Pancreas (tissue), 10 donors: Measurements from ENCODE around the gene MRPS18A. TPM values are rescaled to one million over a fixed set of nuclear protein-coding genes. Genes with fewer than 3 reads are reported as not detected.
A peak's percentile ranks its signal among the peaks of the same experiment; 100 is the strongest.

ENCODE experiments used
- ATAC-seq, 4 donors: fragments of 200-7000 bp; cut with Tn5 transposase; one replicate each; pipeline versions ENCODE4 v1.8.0 to v1.9.1; 2020; ENCODE audit warnings: mild to moderate bottlenecking in 4 of 4, moderate library complexity in 4 of 4
- DNase-seq, 6 donors: peaks; one replicate each; pipeline ENCODE4 v3.0.0-alpha.2; 2020
- FAIRE-seq: peaks from 2 replicates; lab custom pipeline; 2012; peaks lifted over from hg19 to GRCh38; lab: Jason Lieb, UNC
- H3K27ac ChIP-seq, 4 donors: fragments of 200-600 bp; sonication (generic); 1 replicate in 3 of 4; 2 replicates in 1 of 4; pipeline versions ENCODE4 v1.5.0 to v1.8.0; 2020
- H3K27me3 ChIP-seq, 4 donors: fragments of 200-600 bp; one replicate each; pipeline ENCODE4 v1.8.0; 2021
- H3K36me3 ChIP-seq, 3 donors: fragments of 200-600 bp; sonication (generic) in 1 of 3; one replicate each; pipeline versions ENCODE4 v1.5.0 to v1.8.0; 2020 to 2021
- H3K4me1 ChIP-seq, 3 donors: fragments of 200-600 bp; one replicate each; pipeline ENCODE4 v1.8.0; 2021
- H3K4me3 ChIP-seq, 4 donors: fragments of 200-600 bp; sonication (generic) in 2 of 4; one replicate each; pipeline versions ENCODE4 v1.5.0 to v1.8.0; 2020 to 2021
- H3K9me3 ChIP-seq, 4 donors: fragments of 200-600 bp; one replicate each; pipeline ENCODE4 v1.8.0; 2021
- WGBS, 2 donors: extraction: QIAGEN DNeasy Blood & Tissue Kit; methylation state at CpG; one replicate each; pipeline ENCODE4 v1.1.7; 2013; 5-methylcytosine and 5-hydroxymethylcytosine counted together
- intact Hi-C, 3 donors: fragments of 100-400 bp; cut with DNase I; formaldehyde crosslinking; loops; one replicate each; pipeline versions ENCODE4 v1.11.1 to v1.14.2; 2022
- polyA plus RNA-seq, 2 donors: library from polyadenylated mRNA; stranded (reverse); fragments of 200-250 nt; gene quantifications; one replicate each; pipeline ENCODE4 v1.2.3, GENCODE V29; 2013
- total RNA-seq, 6 donors: library from RNA; stranded (reverse); fragmentation: NEBNext Ultra II Directional in 4 of 6; extraction: Animal tissue kit (Norgen Biotek cat#: 25700) in 4 of 6; gene quantifications; one replicate each; pipeline versions ENCODE4 v1.2.1 to v1.2.4, GENCODE V29; 2021 to 2023
- TF ChIP-seq, protein P1 (sequence below), 4 donors: fragments of 200-600 bp; sonication (generic) in 3 of 4; IDR thresholded peaks; one replicate each; pipeline versions ENCODE4 v1.5.0 to v1.8.0; 2021; ENCODE audit warnings: antibody characterized with exemption in 4 of 4
- donor health status: healthy with polysubstance abuse.
- donor health status: DM: no; HTN: no; CAD: no; lungs with moderate emphysema.
- donor health status: DM: no; HTN: no; CAD: no.
- donor health status: control.
- donor health status: control.
- donor health status: Bipolar disorder and iron deficiency.
- donor health status: DM: yes; HTN: yes; CAD: no.
- donor health status: DM: no; HTN: no; CAD: no.
- donor health status: DM: no; HTN: no; CAD: no.
- donor health status: DM: yes; HTN: yes; CAD: no.

The MRPS18A gene
- total and polyA plus RNA-seq, 8 donors: 10.9 to 24.6 (median 15.7) TPM

DNA sequence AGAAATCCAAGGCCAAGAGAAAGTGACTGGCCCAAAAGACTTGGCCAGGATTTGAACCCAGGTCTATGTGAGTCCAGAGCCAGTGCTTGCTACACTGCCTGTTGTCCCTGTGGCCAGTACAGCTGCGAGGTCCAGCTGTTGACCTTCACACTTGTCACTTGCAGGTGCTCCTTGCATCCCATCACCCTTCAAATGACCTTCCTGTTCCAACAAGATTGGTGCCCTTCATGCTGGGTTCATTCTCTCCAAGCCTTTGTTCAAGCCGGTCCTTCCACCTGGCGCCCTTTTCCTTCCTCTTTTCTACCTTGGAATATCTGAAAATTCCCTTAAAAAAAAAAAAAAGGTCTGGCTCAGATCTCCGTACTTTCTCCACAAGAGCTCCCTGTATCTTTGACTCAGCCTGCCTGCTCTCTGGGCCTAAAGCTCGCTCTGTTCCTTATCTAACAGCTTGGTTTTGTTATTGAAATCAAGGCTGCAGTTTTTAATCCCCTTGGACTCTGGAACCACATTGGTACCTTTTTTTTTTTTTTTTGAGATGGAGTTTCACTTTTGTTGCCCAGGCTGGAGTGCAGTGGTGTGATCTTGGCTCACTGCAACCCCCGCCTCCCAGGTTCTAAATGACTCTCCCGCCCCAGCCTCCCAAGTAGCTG lies 22.2 kb upstream of the MRPS18A start:
- no peaks in the 10 kb centered on the region for H3K9me3 ChIP-seq
- H3K27me3 ChIP-seq: no peaks in the 10 kb centered on the region
- H3K4me3 ChIP-seq: no peak overlapping the region
- intact Hi-C loops: no loop called here
- FAIRE-seq (no peak), DNase-seq (no peak), ATAC-seq (no peak)
- TF ChIP-seq, protein P1, sequence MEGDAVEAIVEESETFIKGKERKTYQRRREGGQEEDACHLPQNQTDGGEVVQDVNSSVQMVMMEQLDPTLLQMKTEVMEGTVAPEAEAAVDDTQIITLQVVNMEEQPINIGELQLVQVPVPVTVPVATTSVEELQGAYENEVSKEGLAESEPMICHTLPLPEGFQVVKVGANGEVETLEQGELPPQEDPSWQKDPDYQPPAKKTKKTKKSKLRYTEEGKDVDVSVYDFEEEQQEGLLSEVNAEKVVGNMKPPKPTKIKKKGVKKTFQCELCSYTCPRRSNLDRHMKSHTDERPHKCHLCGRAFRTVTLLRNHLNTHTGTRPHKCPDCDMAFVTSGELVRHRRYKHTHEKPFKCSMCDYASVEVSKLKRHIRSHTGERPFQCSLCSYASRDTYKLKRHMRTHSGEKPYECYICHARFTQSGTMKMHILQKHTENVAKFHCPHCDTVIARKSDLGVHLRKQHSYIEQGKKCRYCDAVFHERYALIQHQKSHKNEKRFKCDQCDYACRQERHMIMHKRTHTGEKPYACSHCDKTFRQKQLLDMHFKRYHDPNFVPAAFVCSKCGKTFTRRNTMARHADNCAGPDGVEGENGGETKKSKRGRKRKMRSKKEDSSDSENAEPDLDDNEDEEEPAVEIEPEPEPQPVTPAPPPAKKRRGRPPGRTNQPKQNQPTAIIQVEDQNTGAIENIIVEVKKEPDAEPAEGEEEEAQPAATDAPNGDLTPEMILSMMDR (IDR thresholded peaks at IDR 0.05): no peak
- 69 to 77% methylated on average over 7 of the region's 7 CpGs for WGBS, 2 donors
- no peaks in the 10 kb centered on the region for H3K36me3 ChIP-seq
- H3K27ac ChIP-seq: no peak overlapping the region
- peaks cover 0 to 9% (median 9%) of the 10 kb centered on the region in 3 donors for H3K4me1 ChIP-seq

- DNase-seq (no peak), FAIRE-seq (no peak), ATAC-seq (peak in 2 of 4 donors; percentile 10 to 36)
- TF ChIP-seq, protein P1 (IDR thresholded peaks at IDR 0.05): no peak
- Histone ChIP-seq H3K36me3 (no peaks in the 10 kb centered on the region), H3K4me1 (peaks cover 0 to 15% (median 9%) of the 10 kb centered on the region in 3 donors), H3K27me3 (no peaks in the 10 kb centered on the region), H3K27ac (no peak overlapping the region), H3K4me3 (no peak overlapping the region), H3K9me3 (no peaks in the 10 kb centered on the region)
- intact Hi-C loops: no loop called here
- 69 to 75% methylated on average over 5 of the region's 5 CpGs for WGBS, 2 donors
These were observed 21.5 kb upstream of the MRPS18A start for GRCh38 chr6:43708860-43709653.

GRCh38 chr6:43707767-43708166 lies 20.2 kb upstream of the MRPS18A start:
- H3K4me1 ChIP-seq: peaks cover 5 to 19% (median 14%) of the 10 kb centered on the region in 3 donors
- H3K36me3 ChIP-seq: no peaks in the 10 kb centered on the region
- FAIRE-seq (no peak), DNase-seq (no peak), ATAC-seq (no peak)
- H3K27me3 ChIP-seq: no peaks in the 10 kb centered on the region
- no peaks in the 10 kb centered on the region for H3K9me3 ChIP-seq
- TF ChIP-seq, protein P1 (IDR thresholded peaks at IDR 0.05): no peak
- no peak overlapping the region for H3K4me3 ChIP-seq
- no peak overlapping the region for H3K27ac ChIP-seq
- intact Hi-C loops: no loop called here
- WGBS, 2 donors: 39 to 67% methylated on average over 1 of the region's 1 CpG

- FAIRE-seq: no peak
- Histone ChIP-seq H3K27me3 (no peaks in the 10 kb centered on the region), H3K9me3 (no peaks in the 10 kb centered on the region), H3K36me3 (no peaks in the 10 kb centered on the region), H3K4me1 (peaks cover 5 to 19% (median 14%) of the 10 kb centered on the region in 3 donors), H3K27ac (no peak overlapping the region), H3K4me3 (no peak overlapping the region)
- 71 to 89% methylated on average over 7 of the region's 7 CpGs for WGBS, 2 donors
- TF ChIP-seq, protein P1 (IDR thresholded peaks at IDR 0.05): no peak
- DNase-seq: no peak
- ATAC-seq: no peak
- intact Hi-C loops: no loop called here
These were observed 19.7 kb upstream of the MRPS18A start for GRCh38 chr6:43707269-43707668.
